Esophagus squamous epithelium (tissue), 4 donors: ENCODE results near the gene NDC1.

Experiments used
- CTCF ChIP-seq, 6 experiments: fragments of 450-650 bp in 4 of 6; fragments of 200-600 bp in 2 of 6; sonication (generic) in 2 of 6; IDR thresholded peaks; one replicate each; pipeline ENCODE4 v1.5.1; 2016 to 2019; ENCODE audit warnings: antibody characterized with exemption in 6 of 6, mild to moderate bottlenecking in 4 of 6, moderate library complexity in 4 of 6
- POLR2A ChIP-seq, 4 donors: fragments of 450-650 bp; IDR thresholded peaks; one replicate each; pipeline ENCODE4 v1.6.1; 2017; ENCODE audit warnings: antibody characterized with exemption in 4 of 4, mild to moderate bottlenecking in 4 of 4, moderate library complexity in 3 of 4

- peak; percentile 38 to 65 (median 54) for TF ChIP-seq CTCF (IDR thresholded peaks at IDR 0.05)
- no peak for TF ChIP-seq POLR2A (IDR thresholded peaks at IDR 0.05)
These were observed 40.5 kb upstream of the NDC1 start for GRCh38 chr1:53878492-53879105.
